ENCODE results near the gene SYNC. TPM values are rescaled to one million over a fixed set of nuclear protein-coding genes. Genes with fewer than 3 reads are reported as not detected.

Gene SYNC
- total RNA-seq, 4 donors from 2014 or later: 24.9 to 95.5 (median 43.8) TPM

GRCh38 chr1:32727876-32728275 is 25.3 kb upstream of the SYNC start:
- Histone ChIP-seq H3K27me3 (no peaks in the 10 kb centered on the region), H3K4me1 (peaks cover 3 to 19% (median 10%) of the 10 kb centered on the region in 4 donors), H3K27ac (no peak overlapping the region), H3K9me3 (no peaks in the 10 kb centered on the region), H3K4me3 (no peak overlapping the region), H3K36me3 (no peaks in the 10 kb centered on the region)
- in situ Hi-C loops (cut with MboI; ENCODE audit: low pct_ligation_motif_present in 1 of 4, low pct_unique_long_range_greater_than_20kb in 1 of 4, low sequenced_read_pairs in 3 of 4): no loop called here
- intact Hi-C loops (cut with DNase I; ENCODE audit: low total_unique reads): no loop called here
- 80 to 86% methylated on average over 1 of the region's 1 CpG for WGBS, 2 donors (ENCODE audit: low coverage in 1 of 2)
- DNase-seq: no peak
- TF ChIP-seq EP300 (IDR thresholded peaks at IDR 0.05; ENCODE audit: low read depth) (no peak), POLR2AphosphoS5 (IDR thresholded peaks at IDR 0.05) (no peak), CTCF (IDR thresholded peaks at IDR 0.05) (no peak), POLR2A (IDR thresholded peaks at IDR 0.05) (no peak)

- 75 to 92% methylated on average over 1 to 3 of the region's 3 CpGs for WGBS, 2 donors (ENCODE audit: low coverage in 1 of 2)
- no peak overlapping the region for H3K27ac ChIP-seq
- H3K9me3 ChIP-seq: no peaks in the 10 kb centered on the region
- H3K27me3 ChIP-seq: no peaks in the 10 kb centered on the region
- in situ Hi-C loops (cut with MboI; ENCODE audit: low pct_ligation_motif_present in 1 of 4, low pct_unique_long_range_greater_than_20kb in 1 of 4, low sequenced_read_pairs in 3 of 4) (no loop called here), intact Hi-C loops (cut with DNase I; ENCODE audit: low total_unique reads) (no loop called here)
- H3K4me3 ChIP-seq: no peak overlapping the region
- no peak for DNase-seq
- no peaks in the 10 kb centered on the region for H3K36me3 ChIP-seq
- H3K4me1 ChIP-seq: peaks cover 3 to 13% (median 10%) of the 10 kb centered on the region in 4 donors
- TF ChIP-seq POLR2A (IDR thresholded peaks at IDR 0.05): no peak
- TF ChIP-seq CTCF (IDR thresholded peaks at IDR 0.05): no peak
- no peak for TF ChIP-seq POLR2AphosphoS5 (IDR thresholded peaks at IDR 0.05)
- TF ChIP-seq EP300 (IDR thresholded peaks at IDR 0.05; ENCODE audit: low read depth): no peak
Observed at GRCh38 chr1:32725615-32725982, 23.0 kb upstream of the SYNC start.

- Histone ChIP-seq H3K27me3 (no peaks in the 10 kb centered on the region), H3K27ac (no peak overlapping the region), H3K4me1 (peaks cover 3 to 13% (median 10%) of the 10 kb centered on the region in 4 donors), H3K9me3 (no peaks in the 10 kb centered on the region), H3K36me3 (no peaks in the 10 kb centered on the region), H3K4me3 (no peak overlapping the region)
- in situ Hi-C loops (cut with MboI; ENCODE audit: low pct_ligation_motif_present in 1 of 4, low pct_unique_long_range_greater_than_20kb in 1 of 4, low sequenced_read_pairs in 3 of 4): no loop called here
- peak; percentile 65 for DNase-seq
- peak in 1 of 3 donors; percentile 19 for TF ChIP-seq POLR2AphosphoS5 (IDR thresholded peaks at IDR 0.05)
- TF ChIP-seq CTCF (IDR thresholded peaks at IDR 0.05): no peak
- no peak for TF ChIP-seq POLR2A (IDR thresholded peaks at IDR 0.05)
- intact Hi-C loops (cut with DNase I; ENCODE audit: low total_unique reads): no loop called here
- 53 to 64% methylated on average over 4 to 14 of the region's 14 CpGs for WGBS, 2 donors (ENCODE audit: low coverage in 1 of 2)
Observed at GRCh38 chr1:32724678-32725614, 22.4 kb upstream of the SYNC start.

- H3K9me3 ChIP-seq: no peaks in the 10 kb centered on the region
- DNase-seq: no peak
- 87% methylated on average over 4 of the region's 4 CpGs; no CpG with 5 or more reads in 1 of the 2 donors for WGBS, 2 donors (ENCODE audit: low coverage in 1 of 2)
- TF ChIP-seq EP300 (IDR thresholded peaks at IDR 0.05; ENCODE audit: low read depth) (no peak), CTCF (IDR thresholded peaks at IDR 0.05) (no peak), POLR2AphosphoS5 (IDR thresholded peaks at IDR 0.05) (no peak), POLR2A (IDR thresholded peaks at IDR 0.05) (no peak)
- peaks cover 7 to 22% (median 17%) of the 10 kb centered on the region in 4 donors for H3K4me1 ChIP-seq
- no peaks in the 10 kb centered on the region for H3K36me3 ChIP-seq
- intact Hi-C loops (cut with DNase I; ENCODE audit: low total_unique reads) (no loop called here), in situ Hi-C loops (cut with MboI; ENCODE audit: low pct_ligation_motif_present in 1 of 4, low pct_unique_long_range_greater_than_20kb in 1 of 4, low sequenced_read_pairs in 3 of 4) (loop anchor here in 2 of 4 donors (10.0 kb wide), 1 partner anchor 55 kb away; no protein-coding TSS in a partner anchor)
- H3K27me3 ChIP-seq: no peaks in the 10 kb centered on the region
- H3K4me3 ChIP-seq: no peak overlapping the region
- no peak overlapping the region for H3K27ac ChIP-seq
Observed at GRCh38 chr1:32719681-32720275, 17.2 kb upstream of the SYNC start.

Data from transverse colon (tissue), 4 donors.